ENCODE results near the gene ZCCHC7. TPM values are rescaled to one million over a fixed set of nuclear protein-coding genes. Genes with fewer than 3 reads are reported as not detected.

ZCCHC7 gene
- total and polyA plus RNA-seq, 9 donors: 15.8 to 37.4 (median 28.4) TPM

DNA sequence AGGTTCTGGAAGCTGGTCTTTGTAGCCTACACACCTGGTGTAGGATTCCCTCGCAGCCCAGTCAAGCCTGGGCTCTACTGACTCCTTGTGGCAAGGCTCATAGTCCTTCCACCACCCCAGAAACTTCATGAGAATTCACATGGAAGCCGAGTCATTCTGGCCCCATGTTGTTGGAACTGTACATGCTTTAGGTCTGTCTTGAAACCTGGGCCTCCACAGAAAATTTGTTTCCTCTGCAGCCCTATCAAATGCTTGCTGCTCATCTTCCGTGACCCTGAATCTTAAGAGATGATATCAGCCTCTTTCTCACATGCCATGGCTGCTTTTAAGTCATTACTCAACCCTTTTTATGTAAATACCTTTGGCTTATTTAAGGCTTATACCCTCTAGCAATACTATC, 188.8 kb downstream of the ZCCHC7 start:
- Histone ChIP-seq H3K27ac (no peak overlapping the region), H3K9me3 (no peaks in the 10 kb centered on the region), H3K36me3 (no peaks in the 10 kb centered on the region), H3K4me3 (no peak overlapping the region), H3K4me1 (ENCODE audit: insufficient read depth) (no peaks in the 10 kb centered on the region), H3K27me3 (no peaks in the 10 kb centered on the region)
- 89 to 95% (median 95%) methylated on average over 3 of the region's 3 CpGs for WGBS, 3 donors
- TF ChIP-seq POLR2A (IDR thresholded peaks at IDR 0.05) (no peak), EP300 (IDR thresholded peaks at IDR 0.05) (no peak)
- TF ChIP-seq, protein P1, sequence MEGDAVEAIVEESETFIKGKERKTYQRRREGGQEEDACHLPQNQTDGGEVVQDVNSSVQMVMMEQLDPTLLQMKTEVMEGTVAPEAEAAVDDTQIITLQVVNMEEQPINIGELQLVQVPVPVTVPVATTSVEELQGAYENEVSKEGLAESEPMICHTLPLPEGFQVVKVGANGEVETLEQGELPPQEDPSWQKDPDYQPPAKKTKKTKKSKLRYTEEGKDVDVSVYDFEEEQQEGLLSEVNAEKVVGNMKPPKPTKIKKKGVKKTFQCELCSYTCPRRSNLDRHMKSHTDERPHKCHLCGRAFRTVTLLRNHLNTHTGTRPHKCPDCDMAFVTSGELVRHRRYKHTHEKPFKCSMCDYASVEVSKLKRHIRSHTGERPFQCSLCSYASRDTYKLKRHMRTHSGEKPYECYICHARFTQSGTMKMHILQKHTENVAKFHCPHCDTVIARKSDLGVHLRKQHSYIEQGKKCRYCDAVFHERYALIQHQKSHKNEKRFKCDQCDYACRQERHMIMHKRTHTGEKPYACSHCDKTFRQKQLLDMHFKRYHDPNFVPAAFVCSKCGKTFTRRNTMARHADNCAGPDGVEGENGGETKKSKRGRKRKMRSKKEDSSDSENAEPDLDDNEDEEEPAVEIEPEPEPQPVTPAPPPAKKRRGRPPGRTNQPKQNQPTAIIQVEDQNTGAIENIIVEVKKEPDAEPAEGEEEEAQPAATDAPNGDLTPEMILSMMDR (IDR thresholded peaks at IDR 0.05): no peak
- intact Hi-C loops (cut with DNase I): loop anchor here in 1 of 4 donors (10.0 kb wide), 1 partner anchor 76 kb away; no protein-coding TSS in a partner anchor
- DNase-seq: no peak

DNA sequence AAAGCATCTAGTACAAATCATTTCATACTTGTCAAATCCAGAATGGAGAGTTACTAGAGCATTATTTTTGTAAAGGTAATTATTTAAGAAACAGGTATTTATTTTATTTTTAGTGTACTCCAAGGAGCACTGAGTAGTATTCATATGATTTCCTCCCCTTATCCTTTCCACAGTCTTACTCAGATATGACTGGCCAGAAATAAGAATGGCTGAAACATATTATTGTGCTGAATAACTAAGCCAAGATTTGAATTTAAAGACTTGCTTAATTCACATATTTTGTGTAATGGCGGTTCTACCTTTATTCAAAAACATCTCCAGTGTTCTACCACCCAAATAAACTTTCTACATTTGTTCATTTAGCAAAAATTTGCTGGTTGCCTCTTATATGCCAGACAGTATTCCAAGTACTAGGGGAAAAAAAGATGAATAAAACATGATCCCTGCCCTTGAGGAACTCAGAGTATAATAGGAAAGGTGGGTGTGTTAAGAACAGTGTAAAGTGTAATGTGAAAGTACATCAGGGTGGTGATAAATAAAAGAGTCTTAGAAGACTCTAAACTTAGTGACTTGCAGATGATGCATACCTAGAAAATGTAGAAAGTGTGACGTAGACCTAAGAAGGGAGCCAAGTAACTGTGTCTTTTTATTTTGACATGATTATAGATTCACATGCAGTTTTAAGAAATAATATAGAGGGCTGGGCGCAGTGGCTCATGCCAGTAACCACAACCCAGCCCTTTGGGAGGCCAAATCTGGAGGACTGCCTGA, 191.7 kb downstream of the ZCCHC7 start:
- Histone ChIP-seq H3K27me3 (no peaks in the 10 kb centered on the region), H3K4me1 (ENCODE audit: insufficient read depth) (no peaks in the 10 kb centered on the region), H3K9me3 (no peaks in the 10 kb centered on the region), H3K36me3 (no peaks in the 10 kb centered on the region), H3K27ac (no peak overlapping the region), H3K4me3 (no peak overlapping the region)
- WGBS, 3 donors: 93 to 98% (median 97%) methylated on average over 3 of the region's 3 CpGs
- DNase-seq: no peak
- intact Hi-C loops (cut with DNase I): no loop called here
- TF ChIP-seq POLR2A (IDR thresholded peaks at IDR 0.05) (no peak), EP300 (IDR thresholded peaks at IDR 0.05) (no peak)
- TF ChIP-seq, protein P1 (IDR thresholded peaks at IDR 0.05): no peak

DNA sequence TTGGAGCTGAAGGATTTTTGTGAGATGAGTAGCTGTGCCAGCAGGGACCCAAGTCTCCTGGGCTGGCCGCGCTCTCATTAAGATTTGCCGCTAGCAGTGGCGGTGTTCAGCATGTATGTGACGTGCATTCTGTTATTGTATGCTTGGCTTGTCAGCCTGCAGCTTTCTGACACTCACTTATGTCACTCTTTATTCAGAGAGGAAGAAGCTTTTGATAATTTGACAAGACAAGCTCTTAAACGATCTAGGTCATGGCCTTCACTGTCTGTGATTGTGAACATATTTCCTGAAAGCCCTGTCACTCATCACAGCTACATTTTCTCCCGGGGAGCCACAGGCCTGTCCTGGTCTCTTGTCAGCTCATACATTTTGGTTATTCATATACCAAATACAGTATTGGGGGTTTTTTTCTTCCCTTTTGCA, 203.9 kb downstream of the ZCCHC7 start:
- intact Hi-C loops (cut with DNase I): no loop called here
- H3K27ac ChIP-seq: no peak overlapping the region
- no peak for DNase-seq
- H3K36me3 ChIP-seq: no peaks in the 10 kb centered on the region
- H3K4me1 ChIP-seq (ENCODE audit: insufficient read depth): no peaks in the 10 kb centered on the region
- H3K4me3 ChIP-seq: no peak overlapping the region
- no peaks in the 10 kb centered on the region for H3K27me3 ChIP-seq
- H3K9me3 ChIP-seq: no peaks in the 10 kb centered on the region
- TF ChIP-seq, protein P1 (IDR thresholded peaks at IDR 0.05): no peak
- TF ChIP-seq POLR2A (IDR thresholded peaks at IDR 0.05) (no peak), EP300 (IDR thresholded peaks at IDR 0.05) (no peak)
- WGBS, 3 donors: 85 to 89% (median 87%) methylated on average over 7 of the region's 7 CpGs

DNA sequence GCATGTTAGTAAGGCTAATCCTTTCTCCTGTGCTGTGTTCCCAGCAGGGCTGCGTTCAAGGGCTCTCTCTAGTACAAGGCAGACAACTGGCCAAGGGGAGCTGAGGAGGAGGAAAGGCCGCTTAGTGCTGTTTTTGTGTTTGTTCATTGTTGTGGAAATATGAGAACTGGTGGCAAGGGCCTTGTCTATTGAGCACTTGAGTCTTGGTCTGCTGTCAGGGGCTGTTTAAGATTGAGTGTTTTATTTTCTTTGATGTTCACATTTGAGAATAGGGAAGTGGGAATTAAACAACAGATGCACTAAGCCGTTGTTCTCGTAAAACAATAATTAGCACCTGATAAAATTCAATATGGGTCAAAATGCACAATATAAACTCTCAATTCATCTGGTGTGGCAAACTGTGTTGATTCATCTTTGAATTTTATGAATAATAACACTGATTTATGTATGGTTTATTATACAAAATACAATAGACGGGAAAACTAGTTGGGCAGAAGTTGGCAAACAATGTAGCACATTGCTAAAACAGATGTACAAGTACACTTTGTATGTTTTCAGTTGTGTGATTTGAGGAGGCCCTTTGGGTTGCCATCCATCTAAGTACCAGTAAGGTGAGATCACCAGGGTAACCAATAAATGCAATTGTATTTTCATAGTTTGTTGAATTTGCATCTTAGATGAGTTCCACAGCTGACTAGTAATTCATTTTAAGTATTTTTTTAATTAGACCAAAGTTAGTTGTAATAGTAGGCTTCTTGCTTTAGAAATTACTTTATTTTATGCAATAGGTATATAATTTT, 204.5 kb downstream of the ZCCHC7 start:
- WGBS, 3 donors: 74 to 87% (median 77%) methylated on average over 5 of the region's 5 CpGs

More for the DNA sequence above, 204.5 kb downstream of the ZCCHC7 start:
- intact Hi-C loops (cut with DNase I): no loop called here
- H3K9me3 ChIP-seq: no peaks in the 10 kb centered on the region
- no peak overlapping the region for H3K4me3 ChIP-seq
- TF ChIP-seq POLR2A (IDR thresholded peaks at IDR 0.05) (no peak), EP300 (IDR thresholded peaks at IDR 0.05) (no peak)
- TF ChIP-seq, protein P1 (IDR thresholded peaks at IDR 0.05): no peak
- DNase-seq: no peak
- H3K27me3 ChIP-seq: no peaks in the 10 kb centered on the region
- H3K36me3 ChIP-seq: no peaks in the 10 kb centered on the region
- no peak overlapping the region for H3K27ac ChIP-seq
- no peaks in the 10 kb centered on the region for H3K4me1 ChIP-seq (ENCODE audit: insufficient read depth)
